ENCODE data around the gene CDK13. TPM values are rescaled to one million over a fixed set of nuclear protein-coding genes. Genes with fewer than 3 reads are reported as not detected.

Gene CDK13
- total and polyA plus RNA-seq, 9 donors, result 25.9 to 124 (median 68.4) TPM

DNA sequence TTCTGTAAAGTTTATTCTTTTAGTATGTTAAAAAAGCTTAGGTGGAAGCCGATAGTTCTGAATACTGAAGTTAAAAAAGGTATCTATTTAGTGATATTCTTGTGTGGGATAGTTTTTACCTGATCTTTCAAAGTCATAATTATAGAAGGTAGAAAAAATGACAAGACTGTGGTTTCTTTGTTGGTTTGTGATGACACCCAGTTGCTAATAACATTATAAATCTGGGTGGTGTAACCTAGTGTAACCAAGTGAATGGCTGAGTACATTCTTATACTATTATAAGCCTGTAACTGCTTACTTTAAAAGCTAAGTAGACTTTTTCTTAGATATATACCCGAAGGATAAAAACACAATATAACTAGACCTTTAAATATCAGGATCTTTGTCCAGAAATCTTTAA is 2.3 kb downstream of the CDK13 start:
- Histone ChIP-seq H3K4me3 (peak overlapping the region; percentile 92), H3K4me1 (ENCODE audit: insufficient read depth) (peaks cover 8% of the 10 kb centered on the region), H3K27me3 (no peaks in the 10 kb centered on the region), H3K36me3 (no peaks in the 10 kb centered on the region), H3K27ac (peak overlapping the region in 1 of 2 donors; percentile 99), H3K9me3 (no peaks in the 10 kb centered on the region)
- DNase-seq, result no peak
- TF ChIP-seq EP300 (IDR thresholded peaks at IDR 0.05) (no peak), CTCF (IDR thresholded peaks at IDR 0.05) (no peak), POLR2A (IDR thresholded peaks at IDR 0.05) (no peak)
- WGBS, 3 donors, result 2 to 6% (median 5%) methylated on average over 2 of the region's 2 CpGs
- intact Hi-C loops (cut with DNase I), result loop anchor here in 1 of 4 donors (5.0 kb wide), 1 partner anchor 110 kb away; no protein-coding TSS in a partner anchor

DNA sequence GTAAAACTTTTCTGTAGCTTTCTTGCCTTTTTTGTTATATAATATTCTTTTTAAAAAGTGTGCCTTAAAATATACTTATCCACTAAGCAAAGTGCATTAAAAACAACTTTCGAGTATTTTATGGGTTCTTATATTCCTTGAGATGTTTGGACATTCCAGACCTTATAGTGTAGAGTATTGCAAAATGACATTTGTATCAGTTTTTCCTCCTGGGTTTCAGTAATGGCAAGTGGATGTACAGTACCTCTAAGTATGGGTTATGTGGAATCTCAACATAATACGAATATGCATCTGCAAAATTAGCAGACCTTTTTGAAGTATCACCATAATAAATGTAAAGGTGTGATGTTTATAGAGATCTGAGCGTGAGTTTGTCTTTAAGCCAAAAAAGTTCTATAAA is 2.7 kb downstream of the CDK13 start:
- intact Hi-C loops (cut with DNase I), result loop anchor here in 1 of 4 donors (5.0 kb wide), 1 partner anchor 109 kb away; no protein-coding TSS in a partner anchor
- H3K36me3 ChIP-seq, result no peaks in the 10 kb centered on the region
- TF ChIP-seq CTCF (IDR thresholded peaks at IDR 0.05) (no peak), EP300 (IDR thresholded peaks at IDR 0.05) (no peak), POLR2A (IDR thresholded peaks at IDR 0.05) (no peak)
- peak overlapping the region; percentile 92 for H3K4me3 ChIP-seq
- WGBS, 3 donors, result 5 to 11% (median 7%) methylated on average over 3 of the region's 3 CpGs
- no peaks in the 10 kb centered on the region for H3K9me3 ChIP-seq
- no peak for DNase-seq
- H3K27me3 ChIP-seq, result no peaks in the 10 kb centered on the region
- H3K27ac ChIP-seq, result no peak overlapping the region
- peaks cover 8% of the 10 kb centered on the region for H3K4me1 ChIP-seq (ENCODE audit: insufficient read depth)

GRCh38 chr7:39954694-39955093 is 4.6 kb downstream of the CDK13 start:
- no peak overlapping the region for H3K27ac ChIP-seq
- peaks cover 6% of the 10 kb centered on the region for H3K4me1 ChIP-seq (ENCODE audit: insufficient read depth)
- H3K4me3 ChIP-seq, result no peak overlapping the region
- H3K27me3 ChIP-seq, result no peaks in the 10 kb centered on the region
- intact Hi-C loops (cut with DNase I), result loop anchor here in 1 of 4 donors (5.0 kb wide), 1 partner anchor 108 kb away; no protein-coding TSS in a partner anchor
- no peak for DNase-seq
- 73 to 85% (median 76%) methylated on average over 4 of the region's 4 CpGs for WGBS, 3 donors
- H3K36me3 ChIP-seq, result no peaks in the 10 kb centered on the region
- no peak for TF ChIP-seq CTCF (IDR thresholded peaks at IDR 0.05)
- no peak for TF ChIP-seq POLR2A (IDR thresholded peaks at IDR 0.05)
- no peak for TF ChIP-seq EP300 (IDR thresholded peaks at IDR 0.05)
- H3K9me3 ChIP-seq, result no peaks in the 10 kb centered on the region

- DNase-seq, result no peak
- TF ChIP-seq CTCF (IDR thresholded peaks at IDR 0.05), result no peak
- TF ChIP-seq EP300 (IDR thresholded peaks at IDR 0.05), result no peak
- no peak for TF ChIP-seq POLR2A (IDR thresholded peaks at IDR 0.05)
- 86% methylated on average over 3 of the region's 3 CpGs for WGBS, 3 donors
- Histone ChIP-seq H3K27me3 (no peaks in the 10 kb centered on the region), H3K36me3 (no peaks in the 10 kb centered on the region), H3K4me3 (no peak overlapping the region), H3K4me1 (ENCODE audit: insufficient read depth) (peaks cover 7% of the 10 kb centered on the region), H3K9me3 (no peaks in the 10 kb centered on the region), H3K27ac (no peak overlapping the region)
- intact Hi-C loops (cut with DNase I), result no loop called here
These were observed 8.0 kb downstream of the CDK13 start for GRCh38 chr7:39958038-39958437.

Data from ovary (tissue), 9 donors.